Parathyroid adenoma (tissue), 2 donors: Measurements from ENCODE around the gene CD81.

Source experiments
- H2AFZ ChIP-seq: fragments of 300-600 bp; sonication (generic); one replicate; pipeline ENCODE4 v1.7.0; 2017; ENCODE audit warnings: antibody characterized with exemption, mild to moderate bottlenecking
- H3K27ac ChIP-seq: fragments of 300-600 bp; sonication (generic); one replicate; pipeline ENCODE4 v1.7.0; 2017
- H3K27me3 ChIP-seq: fragments of 300-600 bp; sonication (generic); one replicate; pipeline ENCODE4 v1.7.0; 2017; ENCODE audit warnings: low read length; ENCODE audit not compliant: control insufficient read depth, insufficient read depth
- H3K36me3 ChIP-seq: fragments of 300-600 bp; sonication (generic); one replicate; pipeline ENCODE4 v1.7.0; 2017; ENCODE audit warnings: low read length; ENCODE audit not compliant: control insufficient read depth, insufficient read depth
- H3K4me1 ChIP-seq: fragments of 300-600 bp; sonication (generic); one replicate; pipeline ENCODE4 v1.7.0; 2017; ENCODE audit warnings: control low read depth
- H3K4me2 ChIP-seq: fragments of 300-600 bp; sonication (generic); one replicate; pipeline ENCODE4 v1.7.0; 2017; ENCODE audit warnings: low read length
- H3K4me3 ChIP-seq: fragments of 300-600 bp; sonication (generic); one replicate; pipeline ENCODE4 v1.7.0; 2017; ENCODE audit warnings: low read depth, low read length
- H3K79me2 ChIP-seq: fragments of 300-600 bp; sonication (generic); one replicate; pipeline ENCODE4 v1.7.0; 2017; ENCODE audit warnings: control low read depth
- H3K9ac ChIP-seq: fragments of 300-600 bp; sonication (generic); one replicate; pipeline ENCODE4 v1.7.0; 2017; ENCODE audit warnings: mild to moderate bottlenecking
- H3K9me3 ChIP-seq: fragments of 300-600 bp; sonication (generic); one replicate; pipeline ENCODE4 v1.7.0; 2017; ENCODE audit warnings: low read length; ENCODE audit not compliant: control insufficient read depth
- CTCF ChIP-seq: fragments of 300-600 bp; sonication (generic); IDR thresholded peaks from one replicate; pipeline ENCODE4 v1.7.0; 2017; ENCODE audit warnings: antibody characterized with exemption, mild to moderate bottlenecking
- donor health status: primary hyperparathyroidism.

The CD81 gene

GRCh38 chr11:2342981-2343380 is 34.1 kb upstream of the CD81 start:
- H3K4me3 ChIP-seq, result no peak overlapping the region
- no peak overlapping the region for H3K9ac ChIP-seq
- no peaks in the 10 kb centered on the region for H3K36me3 ChIP-seq
- no peaks in the 10 kb centered on the region for H3K4me1 ChIP-seq
- TF ChIP-seq CTCF, result no peak
- no peak overlapping the region for H2AFZ ChIP-seq
- no peak overlapping the region for H3K4me2 ChIP-seq
- H3K79me2 ChIP-seq, result no peaks in the 10 kb centered on the region
- H3K9me3 ChIP-seq, result no peaks in the 10 kb centered on the region
- no peak overlapping the region for H3K27ac ChIP-seq
- no peaks in the 10 kb centered on the region for H3K27me3 ChIP-seq

DNA sequence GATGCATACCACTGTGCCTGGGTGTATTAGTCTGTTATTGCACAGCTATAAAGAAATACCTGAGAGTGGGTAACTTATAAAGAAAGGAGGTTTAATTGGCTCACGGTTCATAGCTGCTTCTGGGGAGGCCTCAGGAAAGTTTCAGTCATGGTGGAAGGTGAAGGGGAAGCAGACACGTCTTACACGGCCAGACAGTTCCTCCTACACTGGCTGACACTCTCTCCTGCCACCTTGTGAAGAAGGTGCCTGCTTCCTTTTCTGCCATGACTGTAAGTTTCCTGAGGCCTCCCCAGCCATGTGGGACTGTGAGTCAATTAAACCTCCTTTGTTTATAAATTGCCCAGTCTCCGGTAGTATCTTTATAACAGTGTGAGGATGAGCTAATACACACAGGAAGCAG is 33.6 kb upstream of the CD81 start:
- Histone ChIP-seq H3K9ac (no peak overlapping the region), H3K79me2 (no peaks in the 10 kb centered on the region), H3K4me3 (no peak overlapping the region), H2AFZ (no peak overlapping the region), H3K27me3 (no peaks in the 10 kb centered on the region), H3K36me3 (no peaks in the 10 kb centered on the region), H3K4me2 (no peak overlapping the region), H3K9me3 (no peaks in the 10 kb centered on the region), H3K27ac (no peak overlapping the region), H3K4me1 (no peaks in the 10 kb centered on the region)
- TF ChIP-seq CTCF, result no peak

DNA sequence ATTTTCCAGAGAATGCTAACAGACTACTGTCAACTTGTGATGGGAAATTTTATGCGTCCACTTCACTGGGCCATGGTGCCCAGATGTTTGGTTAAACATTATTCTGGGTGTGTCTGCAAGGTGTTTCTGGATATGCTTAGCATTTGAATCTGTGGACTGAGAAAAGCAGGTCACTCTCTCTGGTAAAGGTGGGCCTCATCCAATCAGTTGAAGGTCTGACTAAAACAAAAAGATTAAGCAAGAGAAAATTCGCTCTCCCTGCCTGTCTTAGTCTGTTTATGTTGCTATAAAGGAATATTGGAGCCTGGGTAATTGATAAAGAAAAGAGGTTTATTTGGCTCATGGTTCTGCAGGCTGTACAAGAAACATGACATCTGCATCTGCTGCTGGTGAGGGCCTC is 32.1 kb upstream of the CD81 start:
- TF ChIP-seq CTCF, result no peak
- no peaks in the 10 kb centered on the region for H3K79me2 ChIP-seq
- no peaks in the 10 kb centered on the region for H3K36me3 ChIP-seq
- no peak overlapping the region for H3K4me2 ChIP-seq
- no peaks in the 10 kb centered on the region for H3K27me3 ChIP-seq
- no peak overlapping the region for H3K27ac ChIP-seq
- H2AFZ ChIP-seq, result no peak overlapping the region
- H3K9ac ChIP-seq, result no peak overlapping the region
- H3K4me1 ChIP-seq, result no peaks in the 10 kb centered on the region
- no peaks in the 10 kb centered on the region for H3K9me3 ChIP-seq
- H3K4me3 ChIP-seq, result no peak overlapping the region

DNA sequence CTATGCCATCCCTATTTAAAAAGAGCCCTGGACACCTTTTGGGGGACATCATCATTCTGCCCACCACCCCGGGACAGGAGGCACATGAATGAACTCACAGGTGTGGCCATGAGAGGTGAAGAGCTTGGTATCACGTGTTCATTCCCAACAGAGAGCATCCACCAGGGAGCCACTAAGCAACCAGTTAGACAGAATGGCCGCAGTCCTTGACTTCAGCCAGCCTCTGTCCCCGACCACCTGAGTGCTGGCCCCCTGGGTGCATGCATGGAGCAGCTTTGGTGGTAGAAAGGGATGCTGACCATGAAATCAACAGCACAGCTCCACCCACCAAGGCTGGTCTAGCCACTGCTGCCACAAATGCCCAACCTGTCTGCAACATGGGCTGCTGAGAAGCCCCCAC is 31.1 kb upstream of the CD81 start:
- Histone ChIP-seq H2AFZ (no peak overlapping the region), H3K4me3 (no peak overlapping the region), H3K79me2 (no peaks in the 10 kb centered on the region), H3K9ac (no peak overlapping the region), H3K4me1 (no peaks in the 10 kb centered on the region), H3K4me2 (no peak overlapping the region), H3K36me3 (no peaks in the 10 kb centered on the region), H3K27me3 (no peaks in the 10 kb centered on the region), H3K9me3 (no peaks in the 10 kb centered on the region), H3K27ac (no peak overlapping the region)
- TF ChIP-seq CTCF, result no peak

DNA sequence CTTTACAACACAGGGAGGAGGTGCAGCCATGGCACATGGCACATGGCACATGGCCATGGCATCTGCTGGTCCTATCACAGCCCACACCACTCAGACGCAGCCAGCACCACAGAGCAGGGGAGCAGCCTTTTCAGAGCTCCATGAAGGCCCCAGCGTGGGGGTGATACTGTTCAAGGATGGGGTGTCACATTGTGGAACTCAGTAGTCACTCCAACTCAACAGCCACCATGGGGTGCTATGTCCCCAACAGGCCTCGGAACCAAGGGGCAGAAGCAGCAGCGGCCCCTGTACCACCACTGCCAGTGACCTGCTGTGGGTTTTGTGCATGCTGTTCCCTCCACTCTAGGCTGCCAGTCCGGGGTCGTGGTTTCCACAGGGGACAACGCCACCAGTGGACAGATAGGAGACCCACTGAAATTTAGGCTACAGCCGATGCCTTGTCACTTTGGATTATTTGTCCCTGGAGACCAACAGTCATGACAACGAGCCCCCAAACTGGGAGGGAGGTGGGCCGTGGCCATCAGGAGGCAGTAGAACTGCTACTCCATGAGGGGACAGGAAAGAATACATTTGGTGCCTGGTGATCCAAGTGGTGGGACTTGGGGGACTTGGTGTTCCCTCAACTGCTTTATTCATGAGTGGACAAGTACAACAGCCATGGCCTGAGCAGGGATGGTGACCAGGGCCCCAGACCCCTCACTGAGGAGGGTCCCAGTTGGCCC is 30.4 kb upstream of the CD81 start:
- H3K27me3 ChIP-seq, result no peaks in the 10 kb centered on the region
- H3K4me3 ChIP-seq, result no peak overlapping the region
- no peak overlapping the region for H3K27ac ChIP-seq
- no peaks in the 10 kb centered on the region for H3K9me3 ChIP-seq
- no peak overlapping the region for H2AFZ ChIP-seq
- no peak overlapping the region for H3K9ac ChIP-seq
- no peaks in the 10 kb centered on the region for H3K36me3 ChIP-seq
- H3K4me1 ChIP-seq, result no peaks in the 10 kb centered on the region
- no peak for TF ChIP-seq CTCF
- no peak overlapping the region for H3K4me2 ChIP-seq
- no peaks in the 10 kb centered on the region for H3K79me2 ChIP-seq
